ENCODE measurements around the gene HLA-DMA.

HLA-DMA gene

GRCh38 chr6:32908897-32909296, 44.0 kb downstream of the HLA-DMA start:
- DNase-seq (ENCODE audit: low spot score): no peak
- TF ChIP-seq CTCF (IDR thresholded peaks at IDR 0.05; ENCODE audit: extremely low read depth, missing control alignments): no peak

- DNase-seq (ENCODE audit: low spot score): no peak
Observed at GRCh38 chr6:32906539-32906938, 46.4 kb downstream of the HLA-DMA start.

GRCh38 chr6:32905078-32905477, 47.8 kb downstream of the HLA-DMA start:
- no peak for TF ChIP-seq CTCF (IDR thresholded peaks at IDR 0.05; ENCODE audit: extremely low read depth, missing control alignments)
- no peak for DNase-seq (ENCODE audit: low spot score)

More at GRCh38 chr6:32906539-32906938, 46.4 kb downstream of the HLA-DMA start:
- TF ChIP-seq CTCF (IDR thresholded peaks at IDR 0.05; ENCODE audit: extremely low read depth, missing control alignments): no peak

- TF ChIP-seq CTCF (IDR thresholded peaks at IDR 0.05; ENCODE audit: extremely low read depth, missing control alignments): no peak
- DNase-seq (ENCODE audit: low spot score): no peak
Observed at GRCh38 chr6:32903952-32904351, 48.9 kb downstream of the HLA-DMA start.
